Measurements from ENCODE around the gene SEPTIN1.

SEPTIN1 gene

GRCh38 chr16:30380072-30380802, 2.1 kb downstream of the SEPTIN1 start:
- in situ Hi-C loops (cut with MboI; ENCODE audit: low pct_unique_long_range_greater_than_20kb, low sequenced_read_pairs, unreplicated experiment), result no loop called here
- no peak for DNase-seq (ENCODE audit: low spot score)
- no peak for TF ChIP-seq CTCF (IDR thresholded peaks at IDR 0.05; ENCODE audit: extremely low read depth, insufficient read depth, missing control alignments)

- in situ Hi-C loops (cut with MboI; ENCODE audit: low pct_unique_long_range_greater_than_20kb, low sequenced_read_pairs, unreplicated experiment), result no loop called here
- no peak for DNase-seq (ENCODE audit: low spot score)
- TF ChIP-seq CTCF (IDR thresholded peaks at IDR 0.05; ENCODE audit: extremely low read depth, insufficient read depth, missing control alignments), result no peak
These were observed 3.1 kb downstream of the SEPTIN1 start for GRCh38 chr16:30379158-30379783.

GRCh38 chr16:30378236-30379157, 3.9 kb downstream of the SEPTIN1 start:
- no peak for TF ChIP-seq CTCF (IDR thresholded peaks at IDR 0.05; ENCODE audit: extremely low read depth, insufficient read depth, missing control alignments)
- DNase-seq (ENCODE audit: low spot score), result peak; percentile 98
- in situ Hi-C loops (cut with MboI; ENCODE audit: low pct_unique_long_range_greater_than_20kb, low sequenced_read_pairs, unreplicated experiment), result no loop called here

- in situ Hi-C loops (cut with MboI; ENCODE audit: low pct_unique_long_range_greater_than_20kb, low sequenced_read_pairs, unreplicated experiment), result no loop called here
- DNase-seq (ENCODE audit: low spot score), result peak; percentile 84
- TF ChIP-seq CTCF (IDR thresholded peaks at IDR 0.05; ENCODE audit: extremely low read depth, insufficient read depth, missing control alignments), result no peak
These were observed 4.5 kb downstream of the SEPTIN1 start for GRCh38 chr16:30377812-30378235.

GRCh38 chr16:30377050-30377811, 5.1 kb downstream of the SEPTIN1 start:
- no peak for DNase-seq (ENCODE audit: low spot score)

More at GRCh38 chr16:30377050-30377811, 5.1 kb downstream of the SEPTIN1 start:
- in situ Hi-C loops (cut with MboI; ENCODE audit: low pct_unique_long_range_greater_than_20kb, low sequenced_read_pairs, unreplicated experiment), result no loop called here
- no peak for TF ChIP-seq CTCF (IDR thresholded peaks at IDR 0.05; ENCODE audit: extremely low read depth, insufficient read depth, missing control alignments)

All from GM13977 (cell line).